K562 (cell line): ENCODE measurements around the gene TLE6. TPM values are rescaled to one million over a fixed set of nuclear protein-coding genes. Genes with fewer than 3 reads are reported as not detected.

ENCODE experiments used
- AFF4 ChIP-seq: sonication (generic); formaldehyde crosslinking; IDR thresholded peaks from 2 replicates; pipeline ENCODE4 v1.8.0; 2023; ENCODE audit warnings: mild to moderate bottlenecking, missing genetic modification reagents
- ELK3 ChIP-seq: fragments of 450-650 bp; formaldehyde crosslinking; IDR thresholded peaks from 2 replicates; pipeline ENCODE4 v1.4.0; 2020; ENCODE audit warnings: mild to moderate bottlenecking
- EP300 ChIP-seq: IDR thresholded peaks from 2 replicates; pipeline ENCODE4 v1.6.1; 2012; ENCODE audit warnings: low read length, improper control_type of control experiment
- GABPA ChIP-seq: fragments of 200-800 bp; sonication (Bioruptor generic); conservative IDR thresholded peaks from 2 replicates; pipeline ENCODE4 v1.6.1; 2016; ENCODE audit warnings: low read depth, missing genetic modification characterization, missing compliant biosample characterization
- HDGF ChIP-seq: fragments of 450-650 bp; IDR thresholded peaks from 2 replicates; pipeline ENCODE4 v1.6.1; 2016
- MEF2A ChIP-seq: IDR thresholded peaks from 2 replicates; pipeline ENCODE4 v1.6.1; 2011; ENCODE audit warnings: low read depth, mild to moderate bottlenecking, low read length, moderate library complexity; ENCODE audit not compliant: control insufficient read depth
- MNT ChIP-seq, 2 experiments: fragments of 450-650 bp; conservative IDR thresholded peaks; 2 replicates each; pipeline ENCODE4 v1.6.1; 2017; ENCODE audit warnings: mild to moderate bottlenecking in 2 of 2, moderate library complexity in 2 of 2
- SP1 ChIP-seq: sonication (generic); formaldehyde crosslinking; IDR thresholded peaks from 2 replicates; pipeline ENCODE4 v1.8.1; 2022; ENCODE audit warnings: mild to moderate bottlenecking, missing genetic modification reagents
- TAF1 ChIP-seq: IDR thresholded peaks from 2 replicates; pipeline ENCODE4 v1.6.1; 2011; ENCODE audit warnings: mild to moderate bottlenecking, low read length, moderate library complexity; ENCODE audit not compliant: insufficient read depth, control insufficient read depth, severe bottlenecking; ENCODE audit errors: extremely low read depth
- TRIM25 ChIP-seq: fragments of 450-650 bp; IDR thresholded peaks from 2 replicates; pipeline ENCODE4 v1.7.0; 2016; ENCODE audit warnings: borderline replicate concordance
- XRCC4 ChIP-seq: IDR thresholded peaks from one replicate; pipeline ENCODE4 v1.6.1; 2011; ENCODE audit not compliant: insufficient read depth, insufficient read length; ENCODE audit errors: extremely low read depth
- ZBTB11 ChIP-seq, 3 experiments: fragments of 200-800 bp in 1 of 3; fragments of 250-450 bp in 1 of 3; fragments of 450-650 bp in 1 of 3; sonication (Bioruptor Pico) in 1 of 3; sonication (Bioruptor generic) in 1 of 3; formaldehyde crosslinking in 1 of 3; IDR thresholded peaks; 2 replicates each; pipeline versions ENCODE4 v1.6.1 to v1.8.0; 2016 to 2022; ENCODE audit warnings: mild to moderate bottlenecking in 2 of 3, missing genetic modification characterization in 2 of 3, missing compliant biosample characterization in 1 of 3, moderate library complexity in 1 of 3
- ZNF253 ChIP-seq: fragments of 250-450 bp; sonication (Bioruptor Pico); conservative IDR thresholded peaks from 2 replicates; pipeline ENCODE4 v1.6.1; 2021; ENCODE audit warnings: mild to moderate bottlenecking
- ZNF408 ChIP-seq: fragments of 250-450 bp; sonication (Bioruptor Pico); IDR thresholded peaks from 2 replicates; pipeline ENCODE4 v1.4.0; 2020; ENCODE audit warnings: low read depth, mild to moderate bottlenecking, moderate library complexity
- polyA plus RNA-seq, 8 experiments: library from polyadenylated mRNA; depleted of rRNA in 4 of 8; stranded (reverse) in 5 of 8; unstranded in 3 of 8; fragments of >200 nt; fragmentation: Nextera tagmentation in 2 of 8; fragmentation: Illumina TruSeq in 1 of 8; extraction: Ambion mirVana in 2 of 8; extraction: Trizol in 1 of 8; gene quantifications; 2 replicates each; pipeline versions ENCODE4 v1.2.1 to v1.2.3, GENCODE V29; 2011 to 2014; ENCODE audit warnings: inconsistent platforms in 1 of 8, missing spikeins in 1 of 8
- total RNA-seq, 7 experiments: library from RNA; depleted of rRNA in 6 of 7; stranded (reverse); fragments of >200 nt in 6 of 7; fragmentation: Illumina TruSeq in 2 of 7; extraction: Trizol in 2 of 7; gene quantifications; 2 replicates each; pipeline versions ENCODE4 v1.2.1 to v1.2.3, GENCODE V29; 2011 to 2021; ENCODE audit warnings: low replicate concordance in 1 of 7

TLE6 gene
- total and polyA plus RNA-seq, 9 of the 15 experiments (the other 6 are each of a cell fraction or from before 2014, with no cell fraction given): 1.1 to 6.1 (median 2.5) TPM

GRCh38 chr19:2962018-2962670 lies 15.2 kb upstream of the TLE6 start (continued):
- TF ChIP-seq ZBTB11 (CRISPR knock-in tag; IDR thresholded peaks at IDR 0.05) (no peak; a peak in 1 of 6 replicates), TRIM25 (peak; percentile 38; the same call in 1 of the 2 replicates), AFF4 (CRISPR knock-in tag) (no peak), EP300 (peak; percentile 21; the same call in 1 of the 2 replicates), SP1 (CRISPR knock-in tag) (no peak), ZNF408 (CRISPR knock-in tag) (no peak), MEF2A (no peak), XRCC4 (no peak), ZNF253 (CRISPR knock-in tag) (peak; percentile 62; the same call in 1 of the 2 replicates), GABPA (no peak; the same call in 1 of the 2 replicates), HDGF (no peak), ELK3 (CRISPR knock-in tag) (no peak), MNT (conservative IDR thresholded peaks at IDR 0.05) (peak in 1 of 2 experiments; percentile 54; a peak in 2 of 4 replicates), TAF1 (no peak)
